ENCODE data around the gene DNAAF2. TPM values are rescaled to one million over a fixed set of nuclear protein-coding genes. Genes with fewer than 3 reads are reported as not detected.

Gene DNAAF2
- total and polyA plus RNA-seq, 3 experiments from 2014 or later, result 17.6 to 21.7 (median 18.2) TPM

DNA sequence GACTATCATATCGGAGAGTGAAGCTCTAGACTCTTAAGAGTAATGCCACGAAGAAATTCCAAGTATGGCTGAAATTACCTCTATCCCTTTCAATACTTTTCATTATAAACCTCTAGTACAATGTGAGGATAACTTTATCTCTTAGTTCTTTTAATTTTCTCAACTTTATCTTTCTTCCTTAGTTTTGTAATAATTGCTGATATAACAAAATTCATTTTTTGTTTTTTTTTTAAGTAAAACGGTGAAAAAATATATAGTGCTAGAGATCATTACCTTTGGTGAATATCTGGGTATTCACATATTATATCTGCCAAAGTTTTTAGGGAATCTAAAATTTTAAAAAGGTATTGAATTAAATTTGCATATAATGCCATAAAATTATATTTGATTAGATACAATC lies 19.5 kb upstream of the DNAAF2 start:
- Mint-ChIP-seq H3K27me3 (peaks cover 0 to 1% of the 10 kb centered on the region in 2 donors), H3K4me1 (peaks cover 6 to 9% (median 8%) of the 10 kb centered on the region in 3 donors), H3K4me3 (no peak overlapping the region), H3K9me3 (no peaks in the 10 kb centered on the region), H3K27ac (no peak overlapping the region), H3K36me3 (peaks cover 0 to 3% (median 3%) of the 10 kb centered on the region in 3 donors)
- Histone ChIP-seq H3K9me3 (ENCODE audit: low read length) (no peaks in the 10 kb centered on the region), H3K36me3 (ENCODE audit: insufficient read depth, low read length) (no peaks in the 10 kb centered on the region), H3K4me3 (ENCODE audit: low read length) (no peak overlapping the region), H3K27me3 (ENCODE audit: insufficient read depth, low read length, poor library complexity, severe bottlenecking) (no peaks in the 10 kb centered on the region), H3K4me1 (ENCODE audit: insufficient read depth, low read length) (no peaks in the 10 kb centered on the region), H3K27ac (ENCODE audit: low read depth, low read length) (no peak overlapping the region)
- ChIA-PET CTCF (no interaction called here), POLR2A (no interaction called here)
- no peak for DNase-seq

DNA sequence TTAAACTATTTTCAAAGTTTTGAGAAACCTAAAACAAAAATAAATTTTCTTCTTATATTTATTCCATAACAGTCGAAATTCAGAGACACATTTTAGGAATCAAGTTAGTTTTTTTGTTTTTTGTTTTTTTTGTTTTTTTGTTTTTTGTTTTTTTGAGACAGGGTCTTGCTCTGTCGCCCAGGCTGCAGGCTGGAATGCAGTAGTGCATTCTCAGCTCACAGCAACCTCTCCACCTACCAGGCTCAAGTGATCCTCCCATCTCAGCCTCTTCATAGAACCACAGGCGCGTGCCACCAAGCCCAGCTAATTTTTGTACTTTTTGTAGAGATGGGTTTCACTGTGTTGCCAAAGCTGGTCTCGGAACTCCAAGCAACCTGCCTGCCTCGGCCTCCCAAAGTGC lies 18.5 kb upstream of the DNAAF2 start:
- H3K4me1 ChIP-seq (ENCODE audit: insufficient read depth, low read length), result no peaks in the 10 kb centered on the region
- H3K27me3 Mint-ChIP-seq, result peaks cover 0 to 1% of the 10 kb centered on the region in 2 donors
- peak overlapping the region in 1 of 8 donors; percentile 38 for H3K27ac Mint-ChIP-seq
- H3K9me3 Mint-ChIP-seq, result no peaks in the 10 kb centered on the region
- DNase-seq, result no peak
- no peaks in the 10 kb centered on the region for H3K27me3 ChIP-seq (ENCODE audit: insufficient read depth, low read length, poor library complexity, severe bottlenecking)
- no peak overlapping the region for H3K27ac ChIP-seq (ENCODE audit: low read depth, low read length)
- H3K36me3 ChIP-seq (ENCODE audit: insufficient read depth, low read length), result no peaks in the 10 kb centered on the region
- H3K4me3 ChIP-seq (ENCODE audit: low read length), result no peak overlapping the region
- no peaks in the 10 kb centered on the region for H3K9me3 ChIP-seq (ENCODE audit: low read length)
- H3K36me3 Mint-ChIP-seq, result peaks cover 0 to 3% (median 3%) of the 10 kb centered on the region in 3 donors
- peaks cover 6 to 9% (median 8%) of the 10 kb centered on the region in 3 donors for H3K4me1 Mint-ChIP-seq
- CTCF ChIA-PET, result no interaction called here
- POLR2A ChIA-PET, result no interaction called here
- H3K4me3 Mint-ChIP-seq, result no peak overlapping the region

DNA sequence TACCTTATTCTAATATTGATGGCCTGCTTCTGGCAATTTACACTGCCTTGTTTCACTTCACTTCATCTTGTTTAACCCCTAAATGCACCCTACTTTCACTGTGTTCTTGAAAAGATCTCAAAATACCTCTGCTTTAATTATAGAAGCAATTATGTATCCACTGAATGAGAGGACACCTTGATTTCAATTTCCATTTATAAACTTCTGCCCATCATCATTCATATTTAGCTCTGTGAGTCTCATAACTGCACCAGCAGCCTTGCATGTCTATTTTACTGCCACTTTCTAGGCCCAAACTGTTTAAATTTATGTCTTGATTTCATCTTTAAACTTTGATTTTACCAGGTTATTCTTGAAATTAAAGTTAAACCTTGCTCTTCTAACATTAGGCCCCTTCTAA lies 7.1 kb upstream of the DNAAF2 start:
- Histone ChIP-seq H3K36me3 (ENCODE audit: insufficient read depth, low read length) (no peaks in the 10 kb centered on the region), H3K4me1 (ENCODE audit: insufficient read depth, low read length) (peaks cover 10% of the 10 kb centered on the region), H3K4me3 (ENCODE audit: low read length) (no peak overlapping the region), H3K27ac (ENCODE audit: low read depth, low read length) (no peak overlapping the region), H3K9me3 (ENCODE audit: low read length) (no peaks in the 10 kb centered on the region), H3K27me3 (ENCODE audit: insufficient read depth, low read length, poor library complexity, severe bottlenecking) (no peaks in the 10 kb centered on the region)
- Mint-ChIP-seq H3K4me1 (peaks cover 49 to 63% (median 62%) of the 10 kb centered on the region in 3 donors), H3K9me3 (no peaks in the 10 kb centered on the region), H3K4me3 (peak overlapping the region in 4 of 7 donors; percentile 1 to 79 (median 6)), H3K27ac (peak overlapping the region; percentile 24 to 91 (median 55)), H3K36me3 (peaks cover 0 to 38% (median 8%) of the 10 kb centered on the region in 3 donors), H3K27me3 (no peaks in the 10 kb centered on the region)
- POLR2A ChIA-PET, result no interaction called here
- CTCF ChIA-PET, result no interaction called here
- DNase-seq, result no peak

DNA sequence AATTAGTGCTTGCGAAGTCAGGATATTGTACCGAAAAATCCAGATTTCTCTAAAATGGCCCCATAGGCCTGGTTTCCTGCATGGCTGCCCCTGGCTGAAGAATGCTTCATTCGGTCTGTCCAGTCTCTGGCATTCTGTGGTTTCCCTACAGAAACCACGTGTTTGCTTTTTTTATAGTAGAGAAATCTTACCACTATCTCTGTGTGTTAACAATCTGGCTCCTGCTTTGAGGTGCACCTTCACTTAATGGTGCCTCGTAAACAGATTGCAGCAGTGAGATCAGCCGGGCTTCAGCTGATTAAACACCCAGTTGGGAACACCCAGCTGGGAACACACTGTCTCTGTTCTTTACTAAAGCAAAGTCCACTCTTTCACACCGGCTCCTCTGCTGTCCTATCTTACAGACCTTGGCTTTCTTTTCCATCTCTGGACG lies 6.7 kb upstream of the DNAAF2 start:
- H3K9me3 ChIP-seq (ENCODE audit: low read length), result no peaks in the 10 kb centered on the region
- no peak for DNase-seq
- ChIA-PET POLR2A (no interaction called here), CTCF (no interaction called here)
- H3K36me3 ChIP-seq (ENCODE audit: insufficient read depth, low read length), result no peaks in the 10 kb centered on the region
- no peaks in the 10 kb centered on the region for H3K27me3 ChIP-seq (ENCODE audit: insufficient read depth, low read length, poor library complexity, severe bottlenecking)
- H3K4me3 ChIP-seq (ENCODE audit: low read length), result no peak overlapping the region
- Mint-ChIP-seq H3K9me3 (no peaks in the 10 kb centered on the region), H3K36me3 (peaks cover 0 to 37% (median 11%) of the 10 kb centered on the region in 3 donors), H3K27ac (peak overlapping the region; percentile 24 to 91 (median 55)), H3K27me3 (no peaks in the 10 kb centered on the region), H3K4me1 (peaks cover 49 to 63% (median 62%) of the 10 kb centered on the region in 3 donors), H3K4me3 (peak overlapping the region in 3 of 7 donors; percentile 1 to 32 (median 9))
- H3K4me1 ChIP-seq (ENCODE audit: insufficient read depth, low read length), result peaks cover 12% of the 10 kb centered on the region
- H3K27ac ChIP-seq (ENCODE audit: low read depth, low read length), result no peak overlapping the region

DNA sequence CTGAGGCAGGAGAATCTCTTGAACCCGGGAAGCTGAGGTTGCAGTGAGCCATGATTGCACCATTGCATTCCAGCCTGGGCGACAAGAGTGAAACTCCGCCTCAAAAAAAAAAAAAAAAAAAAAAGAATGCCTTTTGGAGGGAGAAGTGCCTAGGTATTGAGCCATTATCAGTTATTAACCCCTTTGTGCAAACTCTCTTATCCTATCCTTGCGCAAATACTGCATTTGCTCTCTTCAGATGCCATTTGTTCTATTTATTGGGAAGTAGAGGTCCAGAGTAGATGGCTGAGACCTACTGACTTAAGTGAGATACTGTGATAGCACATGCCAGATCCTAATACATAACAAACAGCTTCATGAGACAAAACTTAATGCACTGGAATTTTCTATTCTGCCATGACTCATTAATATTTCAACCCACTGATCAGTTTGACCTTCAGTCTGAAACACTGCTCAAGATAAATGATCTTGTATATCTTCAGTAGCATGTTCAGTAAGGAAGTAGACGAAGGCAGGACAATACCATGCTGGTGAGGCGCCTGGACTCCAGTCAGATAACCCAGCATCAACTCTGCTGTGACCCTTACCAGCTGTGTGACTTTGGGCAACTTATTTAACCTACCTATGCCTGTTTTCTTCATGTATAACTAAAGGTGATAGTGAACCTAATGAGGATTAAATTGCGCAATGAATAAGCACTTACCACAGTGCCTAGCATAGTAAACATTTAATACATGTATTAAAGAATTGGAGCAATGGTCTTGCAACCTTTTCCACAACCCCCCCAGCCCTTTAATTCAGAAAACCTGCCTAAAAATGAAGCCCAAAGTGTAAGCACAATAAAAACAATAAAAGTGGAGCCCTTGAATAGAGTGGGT lies 5.7 kb upstream of the DNAAF2 start:
- DNase-seq, result no peak
- no peaks in the 10 kb centered on the region for H3K9me3 ChIP-seq (ENCODE audit: low read length)
- H3K4me3 Mint-ChIP-seq, result no peak overlapping the region
- H3K27ac Mint-ChIP-seq, result peak overlapping the region; percentile 46 to 92 (median 66)
- CTCF ChIA-PET, result no interaction called here
- peaks cover 0 to 39% (median 11%) of the 10 kb centered on the region in 3 donors for H3K36me3 Mint-ChIP-seq
- H3K4me3 ChIP-seq (ENCODE audit: low read length), result no peak overlapping the region
- H3K36me3 ChIP-seq (ENCODE audit: insufficient read depth, low read length), result no peaks in the 10 kb centered on the region
- H3K4me1 Mint-ChIP-seq, result peaks cover 54 to 70% (median 67%) of the 10 kb centered on the region in 3 donors
- H3K27me3 Mint-ChIP-seq, result no peaks in the 10 kb centered on the region
- H3K27ac ChIP-seq (ENCODE audit: low read depth, low read length), result no peak overlapping the region
- POLR2A ChIA-PET, result no interaction called here
- no peaks in the 10 kb centered on the region for H3K9me3 Mint-ChIP-seq
- peaks cover 21% of the 10 kb centered on the region for H3K4me1 ChIP-seq (ENCODE audit: insufficient read depth, low read length)
- no peaks in the 10 kb centered on the region for H3K27me3 ChIP-seq (ENCODE audit: insufficient read depth, low read length, poor library complexity, severe bottlenecking)

DNA sequence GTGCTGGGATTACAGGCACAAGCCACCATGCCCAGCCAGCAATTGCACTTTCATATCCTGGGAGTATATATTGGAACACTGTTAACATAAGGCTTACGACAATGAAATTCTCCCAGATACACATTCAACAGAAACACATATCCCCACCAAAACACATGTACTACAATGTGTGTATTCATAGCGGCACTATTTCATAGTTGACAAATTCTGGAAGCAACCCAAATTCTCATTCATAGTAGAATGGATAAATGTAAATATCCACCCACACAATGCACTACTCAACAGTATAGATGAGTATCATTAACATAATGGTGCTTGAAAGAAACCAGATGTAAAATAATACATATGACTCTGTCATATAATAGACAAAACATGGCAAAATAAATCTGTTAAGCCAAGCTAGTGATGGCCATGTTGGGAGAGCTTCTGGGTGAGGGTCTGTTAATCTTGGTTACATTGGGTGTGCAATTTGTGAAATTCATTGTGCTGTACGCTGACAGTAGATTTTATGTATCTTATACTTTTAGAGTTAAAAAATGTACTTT lies 2.6 kb upstream of the DNAAF2 start:
- H3K36me3 ChIP-seq (ENCODE audit: insufficient read depth, low read length), result no peaks in the 10 kb centered on the region
- no peak for DNase-seq
- Mint-ChIP-seq H3K4me3 (peak overlapping the region in 5 of 7 donors; percentile 17 to 93 (median 36)), H3K9me3 (no peaks in the 10 kb centered on the region), H3K4me1 (peaks cover 57 to 80% (median 65%) of the 10 kb centered on the region in 3 donors), H3K27me3 (peaks cover 0 to 1% of the 10 kb centered on the region in 2 donors), H3K36me3 (peaks cover 0 to 50% (median 11%) of the 10 kb centered on the region in 3 donors), H3K27ac (peak overlapping the region; percentile 24 to 100 (median 84))
- H3K4me1 ChIP-seq (ENCODE audit: insufficient read depth, low read length), result peaks cover 22% of the 10 kb centered on the region
- no peak overlapping the region for H3K4me3 ChIP-seq (ENCODE audit: low read length)
- H3K27ac ChIP-seq (ENCODE audit: low read depth, low read length), result no peak overlapping the region
- POLR2A ChIA-PET, result interaction anchor here (0.5 to 4.9 kb wide), 3 partner anchors 52 to 787 kb away, joined by 3 to 28 read pairs (median 7); partner anchors contain the start of gene RPS29
- H3K27me3 ChIP-seq (ENCODE audit: insufficient read depth, low read length, poor library complexity, severe bottlenecking), result no peaks in the 10 kb centered on the region
- H3K9me3 ChIP-seq (ENCODE audit: low read length), result no peaks in the 10 kb centered on the region
- CTCF ChIA-PET, result interaction anchor here (0.9 kb wide), 1 partner anchor 215 kb away, joined by 3 read pairs; the partner anchor contains the start of gene NEMF

DNA sequence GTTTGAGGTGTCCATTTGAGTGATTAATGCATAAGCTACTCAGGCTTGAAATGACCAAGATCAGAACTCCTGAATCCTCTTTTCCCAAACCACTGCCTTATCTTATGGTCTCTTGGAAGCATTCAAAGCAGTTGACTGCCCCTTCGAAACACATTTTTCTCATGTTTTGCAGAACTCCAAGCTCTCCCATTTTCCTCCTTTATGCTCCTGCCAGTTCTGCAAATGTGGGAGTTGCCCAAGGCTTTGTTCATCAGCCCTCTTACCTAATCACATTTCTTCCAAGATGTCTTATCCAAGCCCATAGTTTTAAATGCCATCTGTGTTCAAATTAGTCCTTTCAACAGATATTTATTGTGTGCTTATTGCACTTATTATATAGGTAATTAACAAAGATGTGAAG lies 1.8 kb upstream of the DNAAF2 start:
- Histone ChIP-seq H3K36me3 (ENCODE audit: insufficient read depth, low read length) (no peaks in the 10 kb centered on the region), H3K9me3 (ENCODE audit: low read length) (no peaks in the 10 kb centered on the region), H3K4me1 (ENCODE audit: insufficient read depth, low read length) (peaks cover 24% of the 10 kb centered on the region), H3K4me3 (ENCODE audit: low read length) (no peak overlapping the region), H3K27me3 (ENCODE audit: insufficient read depth, low read length, poor library complexity, severe bottlenecking) (no peaks in the 10 kb centered on the region), H3K27ac (ENCODE audit: low read depth, low read length) (no peak overlapping the region)
- H3K27ac Mint-ChIP-seq, result peak overlapping the region; percentile 72 to 100 (median 100)
- POLR2A ChIA-PET, result interaction anchor here (4.9 kb wide), 1 partner anchor 52 kb away, joined by 28 read pairs; the partner anchor contains the start of gene RPS29
- no peak for DNase-seq
- peak overlapping the region; percentile 37 to 93 (median 64) for H3K4me3 Mint-ChIP-seq
- H3K36me3 Mint-ChIP-seq, result peaks cover 0 to 50% (median 11%) of the 10 kb centered on the region in 3 donors
- peaks cover 55 to 80% (median 65%) of the 10 kb centered on the region in 3 donors for H3K4me1 Mint-ChIP-seq
- H3K27me3 Mint-ChIP-seq, result peaks cover 0 to 1% of the 10 kb centered on the region in 2 donors
- CTCF ChIA-PET, result no interaction called here
- H3K9me3 Mint-ChIP-seq, result no peaks in the 10 kb centered on the region
